Tibial nerve (tissue), 4 donors: ENCODE data around the gene USP46. TPM values are rescaled to one million over a fixed set of nuclear protein-coding genes. Genes with fewer than 3 reads are reported as not detected.

Experiments
- DNase-seq, 2 donors: peaks; one replicate each; pipeline ENCODE4 v3.0.0-alpha.2; 2019; ENCODE audit warnings: low spot score in 2 of 2
- H3K27ac ChIP-seq, 4 donors: fragments of 200-600 bp; sonication (generic) in 3 of 4; one replicate each; pipeline ENCODE4 v1.5.1; 2017 to 2019; ENCODE audit warnings: mild to moderate bottlenecking in 1 of 4
- H3K27me3 ChIP-seq, 2 donors: fragments of 200-600 bp; sonication (generic) in 1 of 2; one replicate each; pipeline versions ENCODE4 v1.5.1 to v1.6.0; 2017 to 2019
- H3K36me3 ChIP-seq, 3 donors: fragments of 200-600 bp; sonication (generic); one replicate each; pipeline ENCODE4 v1.5.1; 2018 to 2019
- H3K4me1 ChIP-seq, 4 donors: fragments of 200-600 bp; sonication (generic) in 3 of 4; one replicate each; pipeline ENCODE4 v1.5.1; 2017 to 2019
- H3K4me3 ChIP-seq, 4 donors: fragments of 200-600 bp; sonication (generic) in 3 of 4; one replicate each; pipeline ENCODE4 v1.5.1; 2017 to 2019; ENCODE audit warnings: mild to moderate bottlenecking in 1 of 4, moderate library complexity in 1 of 4
- H3K9me3 ChIP-seq, 4 donors: fragments of 200-600 bp; sonication (generic) in 3 of 4; one replicate each; pipeline ENCODE4 v1.5.1; 2017 to 2019
- CTCF ChIP-seq, 5 experiments: fragments of 200-600 bp in 3 of 5; fragments of 450-650 bp in 2 of 5; sonication (generic) in 3 of 5; IDR thresholded peaks; one replicate each; pipeline ENCODE4 v1.5.1; 2016 to 2019; ENCODE audit warnings: antibody characterized with exemption in 5 of 5, mild to moderate bottlenecking in 3 of 5, moderate library complexity in 2 of 5
- EP300 ChIP-seq, 2 donors: sonication (generic); formaldehyde crosslinking; IDR thresholded peaks; one replicate each; pipeline ENCODE4 v1.6.1; 2017; ENCODE audit warnings: antibody characterized with exemption in 2 of 2, mild to moderate bottlenecking in 1 of 2
- POLR2A ChIP-seq, 2 donors: fragments of 450-650 bp; IDR thresholded peaks; one replicate each; pipeline ENCODE4 v1.6.1; 2017; ENCODE audit warnings: antibody characterized with exemption in 2 of 2, mild to moderate bottlenecking in 2 of 2, moderate library complexity in 2 of 2
- WGBS, 2 donors: methylation state at CpG; one replicate each; pipeline ENCODE4 v1.1.5; 2018; 5-methylcytosine and 5-hydroxymethylcytosine counted together
- total RNA-seq, 4 donors: library from RNA; depleted of rRNA; stranded (reverse); fragments of >200 nt; gene quantifications; one replicate each; pipeline ENCODE4 v1.1.0, GENCODE V29; 2016

USP46 gene
- total RNA-seq, 4 donors from 2014 or later = 28.2 to 55.5 (median 37.9) TPM

GRCh38 chr4:52560844-52561280 lies 98.2 kb downstream of the USP46 start:
- H3K4me1 ChIP-seq = no peaks in the 10 kb centered on the region
- no peak for DNase-seq
- no peaks in the 10 kb centered on the region for H3K36me3 ChIP-seq
- no peaks in the 10 kb centered on the region for H3K9me3 ChIP-seq
- H3K27ac ChIP-seq = peak overlapping the region in 1 of 4 donors; percentile 30
- WGBS, 2 donors = 54 to 71% methylated on average over 1 of the region's 1 CpG
- TF ChIP-seq POLR2A (IDR thresholded peaks at IDR 0.05) = no peak
- H3K4me3 ChIP-seq = no peak overlapping the region
- H3K27me3 ChIP-seq = no peaks in the 10 kb centered on the region

GRCh38 chr4:52555356-52555716 lies 103.8 kb downstream of the USP46 start:
- 39 to 40% methylated on average over 7 of the region's 7 CpGs for WGBS, 2 donors
- Histone ChIP-seq H3K4me3 (no peak overlapping the region), H3K27ac (peak overlapping the region in 1 of 4 donors; percentile 72), H3K4me1 (peaks cover 0 to 13% (median 0%) of the 10 kb centered on the region in 4 donors), H3K27me3 (no peaks in the 10 kb centered on the region), H3K9me3 (no peaks in the 10 kb centered on the region), H3K36me3 (no peaks in the 10 kb centered on the region)
- DNase-seq = no peak
- TF ChIP-seq EP300 (IDR thresholded peaks at IDR 0.05) (peak in 1 of 2 donors; percentile 51), POLR2A (IDR thresholded peaks at IDR 0.05) (no peak)

GRCh38 chr4:52554612-52555355 lies 104.3 kb downstream of the USP46 start:
- peak overlapping the region in 2 of 4 donors; percentile 20 to 72 for H3K27ac ChIP-seq
- TF ChIP-seq EP300 (IDR thresholded peaks at IDR 0.05) (no peak), CTCF (IDR thresholded peaks at IDR 0.05) (no peak), POLR2A (IDR thresholded peaks at IDR 0.05) (no peak)
- no peak for DNase-seq
- no peaks in the 10 kb centered on the region for H3K9me3 ChIP-seq
- H3K4me3 ChIP-seq = no peak overlapping the region
- H3K4me1 ChIP-seq = peaks cover 0 to 13% (median 0%) of the 10 kb centered on the region in 4 donors
- 31 to 37% methylated on average over 5 of the region's 5 CpGs for WGBS, 2 donors
- no peaks in the 10 kb centered on the region for H3K27me3 ChIP-seq
- no peaks in the 10 kb centered on the region for H3K36me3 ChIP-seq

- Histone ChIP-seq H3K4me3 (no peak overlapping the region), H3K27ac (peak overlapping the region in 2 of 4 donors; percentile 0 to 31), H3K36me3 (no peaks in the 10 kb centered on the region), H3K9me3 (no peaks in the 10 kb centered on the region), H3K27me3 (no peaks in the 10 kb centered on the region), H3K4me1 (peaks cover 0 to 13% (median 0%) of the 10 kb centered on the region in 4 donors)
- DNase-seq = no peak
- TF ChIP-seq CTCF (IDR thresholded peaks at IDR 0.05) (no peak), POLR2A (IDR thresholded peaks at IDR 0.05) (no peak), EP300 (IDR thresholded peaks at IDR 0.05) (no peak)
- 71 to 77% methylated on average over 5 of the region's 5 CpGs for WGBS, 2 donors
Observed at GRCh38 chr4:52552778-52553177, 106.3 kb downstream of the USP46 start.

GRCh38 chr4:52551487-52551886 lies 107.6 kb downstream of the USP46 start:
- Histone ChIP-seq H3K4me3 (no peak overlapping the region), H3K27ac (no peak overlapping the region), H3K9me3 (no peaks in the 10 kb centered on the region), H3K4me1 (peaks cover 0 to 13% (median 0%) of the 10 kb centered on the region in 4 donors), H3K27me3 (no peaks in the 10 kb centered on the region), H3K36me3 (no peaks in the 10 kb centered on the region)
- 81 to 85% methylated on average over 1 of the region's 1 CpG for WGBS, 2 donors
- no peak for TF ChIP-seq CTCF (IDR thresholded peaks at IDR 0.05)
- no peak for TF ChIP-seq POLR2A (IDR thresholded peaks at IDR 0.05)
- no peak for TF ChIP-seq EP300 (IDR thresholded peaks at IDR 0.05)
- no peak for DNase-seq

GRCh38 chr4:52550186-52550585 lies 108.9 kb downstream of the USP46 start:
- 74% methylated on average over 3 of the region's 3 CpGs for WGBS, 2 donors
- Histone ChIP-seq H3K27ac (no peak overlapping the region), H3K27me3 (no peaks in the 10 kb centered on the region), H3K36me3 (no peaks in the 10 kb centered on the region), H3K9me3 (no peaks in the 10 kb centered on the region), H3K4me1 (peaks cover 0 to 8% (median 0%) of the 10 kb centered on the region in 4 donors), H3K4me3 (no peak overlapping the region)
- TF ChIP-seq CTCF (IDR thresholded peaks at IDR 0.05) (no peak), EP300 (IDR thresholded peaks at IDR 0.05) (no peak), POLR2A (IDR thresholded peaks at IDR 0.05) (no peak)
- no peak for DNase-seq
